Fibroblast of lung (primary cell): ENCODE measurements around the gene CTNNB1. TPM values are rescaled to one million over a fixed set of nuclear protein-coding genes. Genes with fewer than 3 reads are reported as not detected.

Experiments
- DNase-seq, 2 donors: peaks; one replicate each; pipeline versions ENCODE4 v3.0.0 to v3.0.0-alpha.2; 2010; ENCODE audit warnings: low read depth in 2 of 2
- H2AFZ ChIP-seq: 2 replicates; pipeline ENCODE4 v1.5.1; 2012; ENCODE audit warnings: low read length, control low read depth, inconsistent platforms
- H3K27ac ChIP-seq: 2 replicates; pipeline ENCODE4 v1.5.1; 2011; ENCODE audit warnings: low read length, control low read depth; ENCODE audit not compliant: insufficient read depth
- H3K27me3 ChIP-seq: 2 replicates; pipeline ENCODE4 v1.5.1; 2011; ENCODE audit warnings: mild to moderate bottlenecking, low read length; ENCODE audit not compliant: control insufficient read depth, insufficient read depth
- H3K36me3 ChIP-seq: 2 replicates; pipeline ENCODE4 v1.5.1; 2011; ENCODE audit warnings: low read length; ENCODE audit not compliant: control insufficient read depth, insufficient read depth
- H3K4me1 ChIP-seq: 2 replicates; pipeline ENCODE4 v1.5.1; 2011; ENCODE audit warnings: low read length; ENCODE audit not compliant: control insufficient read depth, insufficient read depth; ENCODE audit errors: extremely low read depth
- H3K4me2 ChIP-seq: 2 replicates; pipeline ENCODE4 v1.5.1; 2011; ENCODE audit warnings: low read length, control low read depth; ENCODE audit not compliant: insufficient read depth; ENCODE audit errors: extremely low read depth
- H3K4me3 ChIP-seq, 4 experiments: fragments of 200-600 bp in 1 of 4; sonication (generic) in 1 of 4; replicated peaks in 1 of 4; 2 replicates each; pipeline ENCODE4 v1.5.1; 2011 to 2016; ENCODE audit warnings: low read length in 4 of 4, low read depth in 3 of 4, mild to moderate bottlenecking in 3 of 4, control low read depth in 2 of 4, inconsistent platforms in 1 of 4, mixed read lengths in 1 of 4; ENCODE audit not compliant: insufficient read depth in 1 of 4; ENCODE audit errors: control extremely low read depth in 1 of 4
- H3K79me2 ChIP-seq: 2 replicates; pipeline ENCODE4 v1.5.1; 2012; ENCODE audit warnings: mild to moderate bottlenecking, low read length, inconsistent platforms; ENCODE audit not compliant: control insufficient read depth, insufficient read depth
- H3K9ac ChIP-seq: 2 replicates; pipeline ENCODE4 v1.5.1; 2011; ENCODE audit warnings: mild to moderate bottlenecking, low read length, control low read depth; ENCODE audit not compliant: insufficient read depth
- H3K9me3 ChIP-seq: 2 replicates; pipeline ENCODE4 v1.5.1; 2012; ENCODE audit warnings: low read depth, low read length; ENCODE audit not compliant: control insufficient read depth, insufficient read depth
- H4K20me1 ChIP-seq: 2 replicates; pipeline ENCODE4 v1.5.1; 2011; ENCODE audit warnings: low read length; ENCODE audit not compliant: control insufficient read depth, insufficient read depth; ENCODE audit errors: extremely low read depth
- CTCF ChIP-seq, 2 donors: IDR thresholded peaks in 1 of 2; conservative IDR thresholded peaks in 1 of 2; 1 replicate in 1 of 2; 2 replicates in 1 of 2; pipeline ENCODE4 v1.5.1; 2011 to 2012; ENCODE audit warnings: low read length in 2 of 2, control low read depth in 1 of 2, inconsistent platforms in 1 of 2, low read depth in 1 of 2, mild to moderate bottlenecking in 1 of 2
- EZH2 ChIP-seq: IDR thresholded peaks from 2 replicates; pipeline ENCODE4 v1.5.1; 2012; ENCODE audit warnings: low read length, control low read depth, mild to moderate bottlenecking; ENCODE audit errors: missing control alignments
- polyA plus RNA-seq, 2 donors: library from polyadenylated mRNA; depleted of rRNA in 1 of 2; stranded (reverse) in 1 of 2; unstranded in 1 of 2; fragments of >200 nt; gene quantifications; 2 replicates each; pipeline ENCODE4 v1.2.1, GENCODE V29; 2011 to 2012; ENCODE audit warnings: missing spikeins in 1 of 2
- total RNA-seq: library from RNA; depleted of rRNA; stranded (reverse); fragments of >200 nt; gene quantifications from 2 replicates; pipeline ENCODE4 v1.2.1, GENCODE V29; 2014

CTNNB1 gene
- total and polyA plus RNA-seq, 2 donors (not counting 1 experiment from before 2014, with no cell fraction given), result 266 to 792 TPM

- Histone ChIP-seq H3K27ac (no peak overlapping the region), H2AFZ (no peak overlapping the region), H3K9ac (no peak overlapping the region), H3K4me3 (no peak overlapping the region), H3K4me1 (no peaks in the 10 kb centered on the region), H3K36me3 (peaks cover 4% of the 10 kb centered on the region), H4K20me1 (no peaks in the 10 kb centered on the region), H3K27me3 (no peaks in the 10 kb centered on the region), H3K4me2 (no peak overlapping the region), H3K79me2 (no peaks in the 10 kb centered on the region), H3K9me3 (no peaks in the 10 kb centered on the region)
- DNase-seq, result no peak
- TF ChIP-seq CTCF (conservative IDR thresholded peaks at IDR 0.05 in 1 of 2, IDR thresholded peaks at IDR 0.05 in 1 of 2; ENCODE audit: low read depth in 1 of 2, low read length in 2 of 2) (no peak), EZH2 (no peak)
Measured at GRCh38 chr3:41243183-41243582, 43.9 kb downstream of the CTNNB1 start.

- no peak overlapping the region for H3K27ac ChIP-seq
- H3K9me3 ChIP-seq, result no peaks in the 10 kb centered on the region
- H3K79me2 ChIP-seq, result no peaks in the 10 kb centered on the region
- H3K4me2 ChIP-seq, result no peak overlapping the region
- H2AFZ ChIP-seq, result no peak overlapping the region
- no peak overlapping the region for H3K4me3 ChIP-seq
- H4K20me1 ChIP-seq, result no peaks in the 10 kb centered on the region
- H3K27me3 ChIP-seq, result no peaks in the 10 kb centered on the region
- peaks cover 1% of the 10 kb centered on the region for H3K36me3 ChIP-seq
- no peaks in the 10 kb centered on the region for H3K4me1 ChIP-seq
- no peak for TF ChIP-seq CTCF (conservative IDR thresholded peaks at IDR 0.05 in 1 of 2, IDR thresholded peaks at IDR 0.05 in 1 of 2; ENCODE audit: low read depth in 1 of 2, low read length in 2 of 2)
- no peak for TF ChIP-seq EZH2
- no peak overlapping the region for H3K9ac ChIP-seq
- no peak for DNase-seq
Measured at GRCh38 chr3:41244620-41245336, 45.5 kb downstream of the CTNNB1 start.

GRCh38 chr3:41247055-41248004 lies 48.0 kb downstream of the CTNNB1 start:
- Histone ChIP-seq H3K79me2 (no peaks in the 10 kb centered on the region), H3K9me3 (no peaks in the 10 kb centered on the region), H3K36me3 (peaks cover 1% of the 10 kb centered on the region), H2AFZ (no peak overlapping the region), H3K4me2 (no peak overlapping the region), H3K4me1 (no peaks in the 10 kb centered on the region), H4K20me1 (no peaks in the 10 kb centered on the region), H3K27ac (no peak overlapping the region), H3K9ac (no peak overlapping the region), H3K4me3 (no peak overlapping the region), H3K27me3 (no peaks in the 10 kb centered on the region)
- TF ChIP-seq EZH2, result no peak
- TF ChIP-seq CTCF (conservative IDR thresholded peaks at IDR 0.05 in 1 of 2, IDR thresholded peaks at IDR 0.05 in 1 of 2; ENCODE audit: low read depth in 1 of 2, low read length in 2 of 2), result no peak
- DNase-seq, result peak in 1 of 2 donors; percentile 57
